Thyroid gland (tissue), 4 donors: ENCODE data around the gene ARHGEF28.

Experiments used
- CTCF ChIP-seq, 6 experiments: fragments of 200-600 bp in 3 of 6; fragments of 450-650 bp in 3 of 6; sonication (generic) in 3 of 6; IDR thresholded peaks; one replicate each; pipeline ENCODE4 v1.5.1; 2016 to 2019; ENCODE audit warnings: antibody characterized with exemption in 6 of 6, mild to moderate bottlenecking in 2 of 6, inconsistent platforms in 1 of 6, moderate library complexity in 1 of 6
- POLR2A ChIP-seq, 2 donors: fragments of 450-650 bp; IDR thresholded peaks; one replicate each; pipeline ENCODE4 v1.6.1; 2017; ENCODE audit warnings: antibody characterized with exemption in 2 of 2, mild to moderate bottlenecking in 2 of 2, moderate library complexity in 1 of 2

GRCh38 chr5:73896668-73897067 is 270.7 kb downstream of the ARHGEF28 start:
- no peak for TF ChIP-seq CTCF (IDR thresholded peaks at IDR 0.05)
- TF ChIP-seq POLR2A (IDR thresholded peaks at IDR 0.05): no peak
